Measurements from ENCODE around the gene CASP6. TPM values are rescaled to one million over a fixed set of nuclear protein-coding genes. Genes with fewer than 3 reads are reported as not detected.

Gene CASP6
- total RNA-seq, 1 donor from 2014 or later, result 41.9 TPM

DNA sequence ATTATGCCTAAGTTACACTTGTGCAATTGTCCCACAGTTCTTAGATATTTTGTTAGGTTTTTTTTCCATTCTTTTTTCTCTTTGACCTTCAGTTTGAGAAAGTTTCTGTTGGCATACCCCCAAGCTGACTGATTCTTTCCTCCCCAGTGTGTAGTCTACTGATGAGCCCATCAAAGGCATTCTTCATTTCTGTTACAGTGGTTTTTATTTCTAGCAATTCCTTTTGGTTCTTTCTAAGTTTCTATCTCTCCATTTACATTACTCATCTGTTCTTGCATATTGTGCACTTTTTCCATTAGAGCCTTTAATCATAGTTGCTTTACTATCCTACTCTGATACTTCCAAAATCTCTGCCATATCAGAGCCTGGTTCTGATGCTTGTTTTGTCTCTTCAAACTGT, 31.9 kb downstream of the CASP6 start:
- TF ChIP-seq, protein P1, sequence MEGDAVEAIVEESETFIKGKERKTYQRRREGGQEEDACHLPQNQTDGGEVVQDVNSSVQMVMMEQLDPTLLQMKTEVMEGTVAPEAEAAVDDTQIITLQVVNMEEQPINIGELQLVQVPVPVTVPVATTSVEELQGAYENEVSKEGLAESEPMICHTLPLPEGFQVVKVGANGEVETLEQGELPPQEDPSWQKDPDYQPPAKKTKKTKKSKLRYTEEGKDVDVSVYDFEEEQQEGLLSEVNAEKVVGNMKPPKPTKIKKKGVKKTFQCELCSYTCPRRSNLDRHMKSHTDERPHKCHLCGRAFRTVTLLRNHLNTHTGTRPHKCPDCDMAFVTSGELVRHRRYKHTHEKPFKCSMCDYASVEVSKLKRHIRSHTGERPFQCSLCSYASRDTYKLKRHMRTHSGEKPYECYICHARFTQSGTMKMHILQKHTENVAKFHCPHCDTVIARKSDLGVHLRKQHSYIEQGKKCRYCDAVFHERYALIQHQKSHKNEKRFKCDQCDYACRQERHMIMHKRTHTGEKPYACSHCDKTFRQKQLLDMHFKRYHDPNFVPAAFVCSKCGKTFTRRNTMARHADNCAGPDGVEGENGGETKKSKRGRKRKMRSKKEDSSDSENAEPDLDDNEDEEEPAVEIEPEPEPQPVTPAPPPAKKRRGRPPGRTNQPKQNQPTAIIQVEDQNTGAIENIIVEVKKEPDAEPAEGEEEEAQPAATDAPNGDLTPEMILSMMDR (conservative IDR thresholded peaks at IDR 0.05), result no peak
- Mint-ChIP-seq H3K4me3 (no peak overlapping the region), H3K9me3 (no peaks in the 10 kb centered on the region), H3K4me1 (ENCODE audit: unreplicated experiment) (no peaks in the 10 kb centered on the region), H3K27ac (no peak overlapping the region), H3K27me3 (no peaks in the 10 kb centered on the region), H3K36me3 (peaks cover 5% of the 10 kb centered on the region)
- no peak for DNase-seq (ENCODE audit: extremely low spot score, unreplicated experiment)

DNA sequence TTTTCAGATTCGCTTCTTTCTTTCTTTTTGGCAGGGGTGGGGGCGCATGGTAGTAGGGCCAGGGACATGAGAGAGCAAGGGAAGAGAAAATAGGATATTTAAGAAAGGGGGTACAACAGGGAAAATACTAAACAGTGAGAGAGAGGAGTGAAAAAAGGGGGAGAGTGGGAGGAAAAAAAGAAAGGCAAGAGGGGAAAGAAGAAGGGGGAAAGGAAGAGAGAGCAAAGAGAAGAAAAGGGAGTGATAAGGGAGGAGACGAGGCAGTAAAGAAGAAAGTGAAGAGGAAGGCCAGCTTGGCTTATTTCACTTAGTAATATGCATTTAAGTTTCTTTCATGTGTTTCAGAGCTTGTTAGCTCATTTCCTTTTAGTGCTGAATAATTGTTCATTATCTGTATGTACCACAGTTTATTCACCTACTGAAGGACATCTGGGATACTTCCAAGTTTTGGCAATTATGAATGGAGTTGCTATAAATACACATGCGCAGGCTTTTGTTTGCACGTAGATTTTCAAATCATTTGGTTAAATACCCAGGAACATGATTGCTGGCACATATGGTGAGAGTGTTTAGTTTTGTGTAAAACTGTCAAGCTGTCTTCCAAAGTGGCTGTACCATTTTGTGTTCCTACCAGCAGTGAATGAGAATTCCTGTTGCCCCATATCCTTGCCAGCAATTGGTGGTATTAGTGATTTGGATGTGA, 37.3 kb downstream of the CASP6 start:
- H3K27ac Mint-ChIP-seq, result no peak overlapping the region

DNA sequence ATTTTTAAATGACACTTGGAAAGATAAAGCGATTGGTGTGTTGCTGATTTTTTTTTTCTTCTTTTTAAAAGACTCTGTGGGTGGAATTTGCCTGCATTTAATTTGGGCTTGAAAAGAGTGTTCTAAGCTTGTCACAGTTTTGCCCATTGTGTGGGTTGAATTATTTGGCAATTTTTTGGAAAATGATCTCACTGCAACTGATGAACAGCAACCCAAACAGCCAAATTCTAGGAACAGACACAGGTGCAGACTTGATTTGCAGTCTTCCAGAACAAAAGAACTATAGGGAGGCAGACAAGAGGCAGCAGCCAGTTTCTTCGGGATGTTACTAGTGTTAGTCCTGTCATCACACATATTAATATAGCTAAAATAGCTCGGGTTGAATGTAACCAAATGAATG, 40.5 kb downstream of the CASP6 start:
- no peak for DNase-seq (ENCODE audit: extremely low spot score, unreplicated experiment)
- Mint-ChIP-seq H3K27ac (no peak overlapping the region), H3K9me3 (no peaks in the 10 kb centered on the region), H3K36me3 (no peaks in the 10 kb centered on the region), H3K4me3 (no peak overlapping the region), H3K4me1 (ENCODE audit: unreplicated experiment) (no peaks in the 10 kb centered on the region), H3K27me3 (no peaks in the 10 kb centered on the region)
- TF ChIP-seq, protein P1 (conservative IDR thresholded peaks at IDR 0.05), result no peak

More for the DNA sequence above, 37.3 kb downstream of the CASP6 start:
- Mint-ChIP-seq H3K4me1 (ENCODE audit: unreplicated experiment) (no peaks in the 10 kb centered on the region), H3K36me3 (no peaks in the 10 kb centered on the region), H3K27me3 (no peaks in the 10 kb centered on the region), H3K4me3 (no peak overlapping the region), H3K9me3 (no peaks in the 10 kb centered on the region)
- DNase-seq (ENCODE audit: extremely low spot score, unreplicated experiment), result no peak
- TF ChIP-seq, protein P1 (conservative IDR thresholded peaks at IDR 0.05), result no peak

DNA sequence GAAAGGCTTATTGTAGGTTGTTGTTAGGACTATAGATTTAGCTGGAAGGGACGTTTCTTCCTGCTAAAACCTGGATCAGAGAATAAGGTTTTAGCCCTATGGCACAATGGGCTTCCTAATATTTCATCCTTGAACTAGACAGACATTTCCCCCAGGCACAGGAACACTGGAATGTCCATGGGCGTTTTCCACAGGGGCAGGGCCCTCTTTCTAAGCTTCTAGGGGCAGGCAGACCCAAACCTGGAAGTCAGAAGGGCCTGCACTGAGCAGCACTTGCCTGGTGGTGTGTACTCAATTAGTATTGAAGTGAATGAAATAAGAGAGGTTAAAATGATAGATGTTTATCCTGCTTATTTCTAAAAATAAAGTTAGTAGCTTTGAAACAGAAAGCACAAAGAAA, 41.1 kb downstream of the CASP6 start:
- Mint-ChIP-seq H3K4me3 (no peak overlapping the region), H3K36me3 (no peaks in the 10 kb centered on the region), H3K27ac (no peak overlapping the region), H3K27me3 (no peaks in the 10 kb centered on the region), H3K4me1 (ENCODE audit: unreplicated experiment) (no peaks in the 10 kb centered on the region), H3K9me3 (no peaks in the 10 kb centered on the region)
- TF ChIP-seq, protein P1 (conservative IDR thresholded peaks at IDR 0.05), result no peak
- DNase-seq (ENCODE audit: extremely low spot score, unreplicated experiment), result no peak

DNA sequence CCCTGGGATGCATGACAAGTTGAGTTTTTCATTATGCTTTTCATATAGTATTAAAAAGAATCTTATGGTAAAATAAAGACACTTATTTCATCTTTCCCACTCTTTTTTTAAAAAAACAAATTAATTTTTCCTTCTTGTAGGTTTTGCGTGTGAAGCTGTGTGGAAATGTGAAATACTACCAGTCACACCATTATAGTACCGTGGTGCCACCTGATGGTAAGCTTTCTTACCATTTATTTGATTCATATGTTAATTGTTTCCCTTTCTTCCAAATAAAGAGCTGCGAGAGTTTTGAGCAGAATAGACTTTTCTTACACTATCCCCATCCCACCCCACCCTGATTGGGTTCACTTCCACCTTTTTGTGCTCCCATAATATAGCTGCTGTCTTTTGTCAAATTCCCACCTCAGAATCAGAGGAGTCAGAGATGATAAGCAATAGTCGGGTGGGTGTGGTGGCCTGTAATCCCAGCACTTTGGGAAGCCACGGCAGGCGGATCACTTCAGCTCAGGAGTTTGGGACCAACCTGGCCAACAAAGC, 44.3 kb downstream of the CASP6 start:
- Mint-ChIP-seq H3K4me1 (ENCODE audit: unreplicated experiment) (no peaks in the 10 kb centered on the region), H3K27me3 (no peaks in the 10 kb centered on the region), H3K36me3 (no peaks in the 10 kb centered on the region), H3K4me3 (no peak overlapping the region), H3K9me3 (no peaks in the 10 kb centered on the region), H3K27ac (no peak overlapping the region)
- TF ChIP-seq, protein P1 (conservative IDR thresholded peaks at IDR 0.05), result no peak
- DNase-seq (ENCODE audit: extremely low spot score, unreplicated experiment), result no peak
